ENCODE measurements around the gene NANS.
"Not testable (repeated sequence)": the region's sequence is repeated elsewhere in the genome, so short reads cannot be mapped to it uniquely, and the experiment has no call there.

Gene NANS

GRCh38 chr9:98101868-98102273 lies 45.3 kb downstream of the NANS start:
- Histone ChIP-seq H3K4me3 (replicated peaks; ENCODE audit: low read depth, low read length) (no peak overlapping the region; the same call in 1 of the 2 replicates), H3K36me3 (ENCODE audit: control insufficient read depth, insufficient read depth, low read length) (peaks cover 11% of the 10 kb centered on the region), H3K27me3 (replicated peaks; ENCODE audit: control insufficient read depth, insufficient read depth, low read length) (no peaks in the 10 kb centered on the region)
- DNase-seq (ENCODE audit: extremely low read depth, insufficient read length): peak; percentile 81
- TF ChIP-seq, protein P1, sequence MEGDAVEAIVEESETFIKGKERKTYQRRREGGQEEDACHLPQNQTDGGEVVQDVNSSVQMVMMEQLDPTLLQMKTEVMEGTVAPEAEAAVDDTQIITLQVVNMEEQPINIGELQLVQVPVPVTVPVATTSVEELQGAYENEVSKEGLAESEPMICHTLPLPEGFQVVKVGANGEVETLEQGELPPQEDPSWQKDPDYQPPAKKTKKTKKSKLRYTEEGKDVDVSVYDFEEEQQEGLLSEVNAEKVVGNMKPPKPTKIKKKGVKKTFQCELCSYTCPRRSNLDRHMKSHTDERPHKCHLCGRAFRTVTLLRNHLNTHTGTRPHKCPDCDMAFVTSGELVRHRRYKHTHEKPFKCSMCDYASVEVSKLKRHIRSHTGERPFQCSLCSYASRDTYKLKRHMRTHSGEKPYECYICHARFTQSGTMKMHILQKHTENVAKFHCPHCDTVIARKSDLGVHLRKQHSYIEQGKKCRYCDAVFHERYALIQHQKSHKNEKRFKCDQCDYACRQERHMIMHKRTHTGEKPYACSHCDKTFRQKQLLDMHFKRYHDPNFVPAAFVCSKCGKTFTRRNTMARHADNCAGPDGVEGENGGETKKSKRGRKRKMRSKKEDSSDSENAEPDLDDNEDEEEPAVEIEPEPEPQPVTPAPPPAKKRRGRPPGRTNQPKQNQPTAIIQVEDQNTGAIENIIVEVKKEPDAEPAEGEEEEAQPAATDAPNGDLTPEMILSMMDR (IDR thresholded peaks at IDR 0.05; ENCODE audit: insufficient read depth, low read length, poor library complexity, severe bottlenecking): no peak

- DNase-seq (ENCODE audit: extremely low read depth, insufficient read length): no peak
- TF ChIP-seq, protein P1 (IDR thresholded peaks at IDR 0.05; ENCODE audit: insufficient read depth, low read length, poor library complexity, severe bottlenecking): no peak
- H3K27me3 ChIP-seq (replicated peaks; ENCODE audit: control insufficient read depth, insufficient read depth, low read length): no peaks in the 10 kb centered on the region
- H3K36me3 ChIP-seq (ENCODE audit: control insufficient read depth, insufficient read depth, low read length): peaks cover 8% of the 10 kb centered on the region
- no peak overlapping the region for H3K4me3 ChIP-seq (replicated peaks; ENCODE audit: low read depth, low read length)
These were observed 47.9 kb downstream of the NANS start for GRCh38 chr9:98104445-98104881.

DNA sequence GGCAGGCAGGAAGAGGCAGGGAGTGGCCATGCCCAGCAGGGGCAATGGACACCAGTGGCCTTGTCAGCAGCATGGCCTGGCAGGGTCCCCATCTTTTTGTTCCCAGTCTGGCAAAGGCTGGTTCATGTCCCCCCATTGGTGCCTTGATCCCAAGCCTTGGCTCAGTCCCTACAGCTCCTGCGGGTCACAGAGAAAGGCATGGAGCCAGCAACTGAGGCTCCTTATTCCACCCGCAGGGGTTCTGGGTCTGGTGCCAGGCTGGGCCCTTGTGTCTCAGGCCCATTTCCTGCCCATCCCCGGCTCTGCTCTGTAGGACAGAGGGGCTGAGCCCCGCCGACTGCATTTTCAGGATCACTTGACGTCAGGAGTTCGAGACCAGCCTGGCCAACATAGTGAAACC lies 48.5 kb downstream of the NANS start:
- DNase-seq (ENCODE audit: extremely low read depth, insufficient read length): no peak
- peaks cover 9% of the 10 kb centered on the region for H3K36me3 ChIP-seq (ENCODE audit: control insufficient read depth, insufficient read depth, low read length)
- H3K4me3 ChIP-seq (replicated peaks; ENCODE audit: low read depth, low read length): no peak overlapping the region
- no peaks in the 10 kb centered on the region for H3K27me3 ChIP-seq (replicated peaks; ENCODE audit: control insufficient read depth, insufficient read depth, low read length)
- TF ChIP-seq, protein P1 (IDR thresholded peaks at IDR 0.05; ENCODE audit: insufficient read depth, low read length, poor library complexity, severe bottlenecking): no peak

DNA sequence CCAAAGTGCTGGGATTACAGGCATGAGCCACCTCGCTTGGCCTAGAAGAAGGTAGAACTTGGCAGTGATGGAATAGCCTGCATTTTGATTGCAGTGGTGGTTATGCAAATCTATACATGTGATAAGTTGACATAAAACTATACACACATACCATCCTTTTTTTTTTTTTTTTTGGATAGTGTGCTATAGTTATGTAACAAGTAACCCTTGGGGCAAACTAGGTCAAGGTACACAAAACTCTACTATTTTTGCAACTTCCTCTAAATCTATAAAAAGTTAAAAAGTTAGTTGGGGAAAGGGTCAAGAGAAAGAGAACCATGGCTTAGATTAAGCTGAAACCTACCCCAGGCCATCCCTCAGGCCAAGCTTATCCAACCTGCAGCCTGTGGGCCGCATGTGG lies 51.4 kb downstream of the NANS start:
- DNase-seq (ENCODE audit: extremely low read depth, insufficient read length): no peak

DNA sequence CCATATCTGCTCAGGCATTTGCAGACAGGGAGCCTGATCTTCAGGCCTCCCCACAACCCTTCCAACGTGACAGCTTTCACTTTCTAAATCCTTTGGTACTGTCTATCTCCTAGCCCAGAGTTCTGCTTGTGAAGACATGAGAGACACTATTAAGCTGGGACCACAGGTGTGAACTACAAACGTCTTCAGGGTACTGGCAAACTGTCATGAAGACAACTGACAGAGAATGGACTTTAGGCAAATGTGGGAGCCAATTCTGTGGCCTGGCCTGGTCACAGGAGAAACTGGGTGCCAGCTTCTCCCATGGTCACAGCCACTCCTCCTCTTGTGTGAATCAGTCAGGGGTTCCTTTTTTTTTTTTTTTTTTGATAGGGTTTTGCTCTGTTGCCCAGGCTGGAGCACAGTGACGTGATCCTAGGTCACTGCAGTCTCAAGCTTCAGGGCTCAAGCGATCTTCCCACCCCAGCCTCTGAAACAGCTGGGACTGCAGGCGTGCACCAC lies 52.0 kb downstream of the NANS start:
- Histone ChIP-seq H3K36me3 (ENCODE audit: control insufficient read depth, insufficient read depth, low read length) (peaks cover 9% of the 10 kb centered on the region), H3K27me3 (replicated peaks; ENCODE audit: control insufficient read depth, insufficient read depth, low read length) (no peaks in the 10 kb centered on the region), H3K4me3 (replicated peaks; ENCODE audit: low read depth, low read length) (no peak overlapping the region)
- peak; percentile 73 for DNase-seq (ENCODE audit: extremely low read depth, insufficient read length)
- TF ChIP-seq, protein P1 (IDR thresholded peaks at IDR 0.05; ENCODE audit: insufficient read depth, low read length, poor library complexity, severe bottlenecking): no peak

More for the DNA sequence above, 51.4 kb downstream of the NANS start:
- TF ChIP-seq, protein P1 (IDR thresholded peaks at IDR 0.05; ENCODE audit: insufficient read depth, low read length, poor library complexity, severe bottlenecking): no peak
- H3K4me3 ChIP-seq (replicated peaks; ENCODE audit: low read depth, low read length): no peak overlapping the region
- H3K27me3 ChIP-seq (replicated peaks; ENCODE audit: control insufficient read depth, insufficient read depth, low read length): no peaks in the 10 kb centered on the region
- H3K36me3 ChIP-seq (ENCODE audit: control insufficient read depth, insufficient read depth, low read length): peaks cover 9% of the 10 kb centered on the region

- H3K27me3 ChIP-seq (replicated peaks; ENCODE audit: control insufficient read depth, insufficient read depth, low read length): no peaks in the 10 kb centered on the region
- DNase-seq (ENCODE audit: extremely low read depth, insufficient read length): no peak
- H3K4me3 ChIP-seq (replicated peaks; ENCODE audit: low read depth, low read length): no peak overlapping the region
- peaks cover 9% of the 10 kb centered on the region for H3K36me3 ChIP-seq (ENCODE audit: control insufficient read depth, insufficient read depth, low read length)
- TF ChIP-seq, protein P1 (IDR thresholded peaks at IDR 0.05; ENCODE audit: insufficient read depth, low read length, poor library complexity, severe bottlenecking): no peak
These were observed 52.5 kb downstream of the NANS start for GRCh38 chr9:98109052-98109451.

- not testable (repeated sequence) for DNase-seq (ENCODE audit: extremely low read depth, insufficient read length); H3K36me3 ChIP-seq (ENCODE audit: control insufficient read depth, insufficient read depth, low read length); H3K27me3 ChIP-seq (replicated peaks; ENCODE audit: control insufficient read depth, insufficient read depth, low read length); H3K4me3 ChIP-seq (replicated peaks; ENCODE audit: low read depth, low read length)
These were observed 60.6 kb downstream of the NANS start for GRCh38 chr9:98117097-98117496.

Data from GM06990 (cell line).